ENCODE results near the gene NOVA2. TPM values are rescaled to one million over a fixed set of nuclear protein-coding genes. Genes with fewer than 3 reads are reported as not detected.

The NOVA2 gene
- total RNA-seq, 1 donor from 2014 or later = not detected

DNA sequence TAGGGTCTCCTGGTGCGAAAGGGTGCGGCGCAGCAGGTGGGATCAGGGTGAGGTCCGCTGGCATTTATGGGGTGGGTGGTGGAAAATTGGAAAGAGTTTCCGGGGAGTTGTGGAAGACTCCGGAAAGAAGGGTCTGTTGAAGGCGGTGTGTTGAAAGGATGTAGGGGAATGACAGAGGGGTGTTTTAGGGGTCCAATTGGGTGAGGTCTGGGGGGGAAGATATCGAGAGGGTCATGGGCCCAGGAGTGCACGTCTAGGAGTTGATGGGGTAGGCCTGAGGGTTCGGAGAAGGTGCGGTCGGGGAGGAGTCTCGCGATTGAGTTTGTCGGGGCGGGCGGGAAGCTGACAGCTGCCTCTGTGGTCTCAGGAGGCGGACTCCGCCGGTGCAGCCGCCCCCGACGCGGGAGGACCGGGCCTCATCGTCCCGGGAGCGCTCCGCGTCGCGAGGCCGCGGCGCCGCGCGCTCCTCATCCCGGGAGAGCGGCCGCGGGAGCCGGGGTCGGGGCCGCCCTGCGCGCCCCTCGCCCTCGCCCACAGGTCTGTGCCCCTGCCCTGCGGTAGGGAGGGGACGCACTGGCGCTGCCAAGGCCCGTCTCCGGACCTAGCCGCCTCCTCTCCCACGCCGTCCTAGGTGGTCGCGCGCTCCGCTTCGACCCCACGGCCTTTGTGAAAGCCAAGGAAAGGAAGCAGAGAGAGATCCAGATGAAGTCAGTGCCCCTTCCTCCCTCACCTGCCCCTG is 42.2 kb upstream of the NOVA2 start:
- Mint-ChIP-seq H3K36me3 (ENCODE audit: low read depth) (peaks cover 14% of the 10 kb centered on the region), H3K4me3 (ENCODE audit: low read depth) (peak overlapping the region; percentile 85), H3K9me3 (no peaks in the 10 kb centered on the region), H3K4me1 (ENCODE audit: low read depth) (peaks cover 12% of the 10 kb centered on the region), H3K27me3 (ENCODE audit: low read depth) (peaks cover 14% of the 10 kb centered on the region), H3K27ac (peak overlapping the region; percentile 53)
- intact Hi-C loops (cut with micrococcal nuclease) = loop anchor here (5.0 kb wide), 1 partner anchor 199 kb away; the partner anchor contains the start of gene RSPH6A
- peak; percentile 33 for DNase-seq (ENCODE audit: low spot score)

DNA sequence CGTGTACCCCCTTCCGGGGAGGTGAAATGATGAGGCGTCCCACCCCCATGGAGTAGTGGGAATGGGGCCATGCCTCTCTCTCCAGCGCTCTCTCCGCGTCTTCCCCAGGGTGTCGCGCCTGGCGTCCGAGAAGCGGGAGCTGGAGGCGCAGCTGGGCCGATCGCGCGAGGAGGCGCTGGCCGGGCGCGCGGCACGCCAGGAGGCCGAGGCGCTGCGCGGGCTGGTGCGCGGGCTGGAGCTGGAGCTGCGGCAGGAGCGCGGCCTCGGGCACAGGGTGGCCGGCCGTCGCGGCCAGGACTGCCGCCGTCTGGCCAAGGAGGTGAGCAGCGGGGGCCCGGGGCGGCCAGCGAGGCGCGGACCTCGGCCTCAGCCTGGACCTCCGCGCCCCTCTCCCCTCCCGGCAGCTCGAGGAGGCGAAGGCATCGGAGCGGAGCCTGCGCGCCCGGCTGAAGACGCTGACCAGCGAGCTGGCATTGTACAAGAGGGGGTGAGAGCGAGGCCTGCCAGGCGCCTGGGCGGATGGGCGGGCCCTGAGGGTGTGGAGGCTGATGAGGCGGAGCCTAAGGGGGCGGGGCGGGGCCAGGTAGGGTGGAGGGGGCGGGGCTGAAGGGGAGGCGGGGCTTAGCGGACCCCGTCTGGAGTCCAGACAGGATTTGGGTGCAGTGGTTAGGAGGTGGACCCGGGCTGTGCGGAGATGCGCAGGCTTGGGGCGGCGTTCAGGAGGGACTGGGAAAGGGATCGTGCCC is 41.4 kb upstream of the NOVA2 start:
- intact Hi-C loops (cut with micrococcal nuclease) = loop anchor here (5.0 kb wide), 1 partner anchor 198 kb away; the partner anchor contains the start of gene RSPH6A
- Mint-ChIP-seq H3K4me1 (ENCODE audit: low read depth) (peaks cover 12% of the 10 kb centered on the region), H3K27me3 (ENCODE audit: low read depth) (peaks cover 14% of the 10 kb centered on the region), H3K27ac (no peak overlapping the region), H3K9me3 (no peaks in the 10 kb centered on the region), H3K36me3 (ENCODE audit: low read depth) (peaks cover 16% of the 10 kb centered on the region), H3K4me3 (ENCODE audit: low read depth) (peak overlapping the region; percentile 73)
- DNase-seq (ENCODE audit: low spot score) = peak; percentile 53

DNA sequence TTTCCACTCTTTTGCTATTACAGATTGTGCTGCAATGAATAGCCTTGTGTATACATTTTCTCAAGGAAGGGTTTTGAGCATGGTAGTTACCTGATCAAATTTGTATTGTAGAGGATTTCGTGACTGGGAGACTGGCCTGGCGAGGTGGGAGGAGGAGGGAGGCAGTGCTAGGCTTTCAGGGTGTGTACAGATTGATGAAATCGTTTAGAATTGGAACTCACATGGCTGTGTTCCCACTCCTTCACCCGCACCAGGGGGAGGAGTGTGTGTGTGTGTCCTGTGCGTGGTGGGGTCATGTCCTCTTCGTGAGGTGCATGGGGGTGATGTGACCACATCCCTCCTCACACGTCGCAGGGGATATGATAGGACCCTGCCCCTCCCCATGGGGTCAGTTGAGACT is 40.9 kb upstream of the NOVA2 start:
- Mint-ChIP-seq H3K27ac (no peak overlapping the region), H3K9me3 (no peaks in the 10 kb centered on the region), H3K4me3 (ENCODE audit: low read depth) (peak overlapping the region; percentile 55), H3K36me3 (ENCODE audit: low read depth) (peaks cover 22% of the 10 kb centered on the region), H3K27me3 (ENCODE audit: low read depth) (peaks cover 14% of the 10 kb centered on the region), H3K4me1 (ENCODE audit: low read depth) (peaks cover 15% of the 10 kb centered on the region)
- DNase-seq (ENCODE audit: low spot score) = no peak
- intact Hi-C loops (cut with micrococcal nuclease) = no loop called here

DNA sequence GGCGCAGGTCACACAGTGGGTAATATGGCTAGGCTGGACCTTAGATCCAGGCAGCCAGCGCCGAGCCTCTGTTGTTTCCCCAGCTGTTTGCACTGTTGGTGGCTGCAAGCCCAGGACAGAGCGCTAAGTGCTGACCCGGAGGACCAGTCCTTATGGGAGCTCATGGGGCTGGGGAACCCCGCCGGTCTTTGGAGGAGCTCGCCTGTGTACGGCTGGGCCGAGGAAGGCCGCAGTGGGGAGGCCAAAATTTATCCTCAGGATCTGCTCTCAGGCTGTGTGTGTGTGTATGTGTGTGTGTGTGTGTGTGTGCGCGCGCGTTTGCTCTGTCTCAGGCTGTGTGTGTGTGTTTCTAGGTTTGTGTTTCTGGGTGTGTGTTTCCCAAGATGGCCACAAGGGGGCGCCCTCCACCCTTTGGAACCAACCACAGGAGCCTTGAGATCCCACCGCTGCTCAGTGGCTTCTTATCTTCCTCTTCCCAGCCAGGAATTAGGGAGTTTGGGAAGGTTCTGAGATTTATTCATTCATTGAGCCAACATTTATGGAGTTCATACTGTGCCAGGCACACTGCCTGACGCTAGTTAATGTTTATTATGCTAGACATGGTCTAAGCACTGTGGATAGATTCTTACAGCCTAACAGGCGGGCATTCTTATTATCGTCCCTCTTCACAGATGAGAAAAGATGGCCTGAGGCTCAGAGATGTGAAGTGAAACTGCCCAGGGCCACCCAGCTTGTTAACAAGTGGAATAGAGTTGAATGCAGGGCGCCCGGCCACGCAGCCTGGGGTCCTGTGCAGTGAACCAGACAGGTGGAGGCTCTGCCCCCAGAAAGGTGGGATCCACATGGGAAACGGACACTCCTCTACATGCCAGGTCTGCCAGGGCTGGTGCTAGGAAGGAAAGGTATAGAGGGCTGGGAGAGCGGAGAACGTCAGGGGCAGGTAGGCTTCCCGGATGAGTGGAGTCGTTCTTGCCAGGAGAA is 36.2 kb upstream of the NOVA2 start:
- intact Hi-C loops (cut with micrococcal nuclease) = no loop called here
- Mint-ChIP-seq H3K27me3 (ENCODE audit: low read depth) (peaks cover 5% of the 10 kb centered on the region), H3K36me3 (ENCODE audit: low read depth) (peaks cover 25% of the 10 kb centered on the region), H3K4me3 (ENCODE audit: low read depth) (no peak overlapping the region), H3K27ac (no peak overlapping the region), H3K9me3 (no peaks in the 10 kb centered on the region), H3K4me1 (ENCODE audit: low read depth) (peaks cover 3% of the 10 kb centered on the region)
- DNase-seq (ENCODE audit: low spot score) = peak; percentile 55

DNA sequence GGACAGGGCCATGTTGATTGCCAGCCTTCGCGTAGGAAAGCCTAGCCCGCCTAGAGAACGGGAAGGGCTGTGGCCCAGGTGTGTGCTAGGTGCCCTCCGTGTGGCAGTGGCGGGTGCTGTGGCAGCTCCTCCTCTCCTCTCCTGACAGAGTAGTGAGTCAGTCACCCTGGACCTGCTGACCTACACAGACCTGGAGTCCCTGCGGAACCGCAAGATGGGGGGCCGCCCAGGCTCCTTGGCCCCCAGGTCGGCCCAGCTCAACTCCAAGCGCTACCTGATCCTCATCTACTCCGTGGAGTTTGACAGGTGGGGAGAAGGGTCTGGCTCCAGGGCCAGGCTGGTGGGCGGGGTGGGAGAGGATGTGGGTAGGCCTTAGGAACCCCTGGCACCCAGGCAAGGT is 32.7 kb upstream of the NOVA2 start:
- H3K36me3 Mint-ChIP-seq (ENCODE audit: low read depth) = peaks cover 21% of the 10 kb centered on the region
- no peak for DNase-seq (ENCODE audit: low spot score)
- no peak overlapping the region for H3K27ac Mint-ChIP-seq
- intact Hi-C loops (cut with micrococcal nuclease) = no loop called here
- no peak overlapping the region for H3K4me3 Mint-ChIP-seq (ENCODE audit: low read depth)
- no peaks in the 10 kb centered on the region for H3K27me3 Mint-ChIP-seq (ENCODE audit: low read depth)
- H3K9me3 Mint-ChIP-seq = no peaks in the 10 kb centered on the region
- peaks cover 3% of the 10 kb centered on the region for H3K4me1 Mint-ChIP-seq (ENCODE audit: low read depth)

GRCh38 chr19:46002678-46003275 is 29.1 kb upstream of the NOVA2 start:
- Mint-ChIP-seq H3K27me3 (ENCODE audit: low read depth) (no peaks in the 10 kb centered on the region), H3K4me1 (ENCODE audit: low read depth) (peaks cover 20% of the 10 kb centered on the region), H3K27ac (no peak overlapping the region), H3K9me3 (no peaks in the 10 kb centered on the region), H3K36me3 (ENCODE audit: low read depth) (peaks cover 13% of the 10 kb centered on the region), H3K4me3 (ENCODE audit: low read depth) (no peak overlapping the region)
- intact Hi-C loops (cut with micrococcal nuclease) = no loop called here
- no peak for DNase-seq (ENCODE audit: low spot score)

GRCh38 chr19:46000491-46001246 is 27.0 kb upstream of the NOVA2 start:
- peak; percentile 53 for DNase-seq (ENCODE audit: low spot score)
- peak overlapping the region; percentile 66 for H3K4me3 Mint-ChIP-seq (ENCODE audit: low read depth)
- intact Hi-C loops (cut with micrococcal nuclease) = no loop called here
- peaks cover 20% of the 10 kb centered on the region for H3K4me1 Mint-ChIP-seq (ENCODE audit: low read depth)
- H3K9me3 Mint-ChIP-seq = no peaks in the 10 kb centered on the region
- no peaks in the 10 kb centered on the region for H3K27me3 Mint-ChIP-seq (ENCODE audit: low read depth)
- no peak overlapping the region for H3K27ac Mint-ChIP-seq
- peaks cover 11% of the 10 kb centered on the region for H3K36me3 Mint-ChIP-seq (ENCODE audit: low read depth)

GRCh38 chr19:45999653-46000121 is 26.0 kb upstream of the NOVA2 start:
- H3K9me3 Mint-ChIP-seq = no peaks in the 10 kb centered on the region
- intact Hi-C loops (cut with micrococcal nuclease) = loop anchor here (5.0 kb wide), 1 partner anchor 97 kb away; the partner anchor contains the start of gene MYPOP
- peaks cover 7% of the 10 kb centered on the region for H3K36me3 Mint-ChIP-seq (ENCODE audit: low read depth)
- H3K27ac Mint-ChIP-seq = no peak overlapping the region
- no peaks in the 10 kb centered on the region for H3K27me3 Mint-ChIP-seq (ENCODE audit: low read depth)
- peaks cover 20% of the 10 kb centered on the region for H3K4me1 Mint-ChIP-seq (ENCODE audit: low read depth)
- no peak for DNase-seq (ENCODE audit: low spot score)
- peak overlapping the region; percentile 48 for H3K4me3 Mint-ChIP-seq (ENCODE audit: low read depth)

- Mint-ChIP-seq H3K9me3 (no peaks in the 10 kb centered on the region), H3K4me1 (ENCODE audit: low read depth) (peaks cover 20% of the 10 kb centered on the region), H3K27ac (no peak overlapping the region), H3K27me3 (ENCODE audit: low read depth) (no peaks in the 10 kb centered on the region), H3K4me3 (ENCODE audit: low read depth) (no peak overlapping the region), H3K36me3 (ENCODE audit: low read depth) (peaks cover 7% of the 10 kb centered on the region)
- intact Hi-C loops (cut with micrococcal nuclease) = loop anchor here (5.0 kb wide), 1 partner anchor 97 kb away; the partner anchor contains the start of gene MYPOP
- no peak for DNase-seq (ENCODE audit: low spot score)
Observed at GRCh38 chr19:45998834-45999233, 25.2 kb upstream of the NOVA2 start.

DNA sequence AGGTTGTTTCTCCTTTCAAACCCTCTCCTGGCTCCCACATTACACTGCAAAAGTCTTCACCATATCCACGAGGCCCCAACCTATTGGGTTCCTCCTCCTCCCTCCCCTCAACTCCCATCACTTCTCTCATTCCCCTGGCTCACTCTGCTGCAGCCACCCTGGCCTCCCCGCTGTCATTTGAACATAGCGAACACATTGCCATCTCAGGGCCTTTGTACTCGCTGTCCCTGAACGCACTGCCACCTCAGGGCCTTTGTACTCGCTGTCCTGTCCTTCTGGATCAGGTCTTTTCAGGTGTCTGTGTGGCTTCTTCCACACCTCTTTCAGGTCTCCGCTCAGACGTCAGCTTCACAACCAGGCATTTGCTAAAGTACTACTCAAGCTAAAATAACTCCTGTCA is 23.3 kb upstream of the NOVA2 start:
- Mint-ChIP-seq H3K4me1 (ENCODE audit: low read depth) (peaks cover 20% of the 10 kb centered on the region), H3K27me3 (ENCODE audit: low read depth) (no peaks in the 10 kb centered on the region), H3K36me3 (ENCODE audit: low read depth) (peaks cover 7% of the 10 kb centered on the region), H3K27ac (no peak overlapping the region), H3K4me3 (ENCODE audit: low read depth) (no peak overlapping the region), H3K9me3 (no peaks in the 10 kb centered on the region)
- intact Hi-C loops (cut with micrococcal nuclease) = loop anchor here (5.0 kb wide), 1 partner anchor 95 kb away; the partner anchor contains the start of gene MYPOP
- no peak for DNase-seq (ENCODE audit: low spot score)

DNA sequence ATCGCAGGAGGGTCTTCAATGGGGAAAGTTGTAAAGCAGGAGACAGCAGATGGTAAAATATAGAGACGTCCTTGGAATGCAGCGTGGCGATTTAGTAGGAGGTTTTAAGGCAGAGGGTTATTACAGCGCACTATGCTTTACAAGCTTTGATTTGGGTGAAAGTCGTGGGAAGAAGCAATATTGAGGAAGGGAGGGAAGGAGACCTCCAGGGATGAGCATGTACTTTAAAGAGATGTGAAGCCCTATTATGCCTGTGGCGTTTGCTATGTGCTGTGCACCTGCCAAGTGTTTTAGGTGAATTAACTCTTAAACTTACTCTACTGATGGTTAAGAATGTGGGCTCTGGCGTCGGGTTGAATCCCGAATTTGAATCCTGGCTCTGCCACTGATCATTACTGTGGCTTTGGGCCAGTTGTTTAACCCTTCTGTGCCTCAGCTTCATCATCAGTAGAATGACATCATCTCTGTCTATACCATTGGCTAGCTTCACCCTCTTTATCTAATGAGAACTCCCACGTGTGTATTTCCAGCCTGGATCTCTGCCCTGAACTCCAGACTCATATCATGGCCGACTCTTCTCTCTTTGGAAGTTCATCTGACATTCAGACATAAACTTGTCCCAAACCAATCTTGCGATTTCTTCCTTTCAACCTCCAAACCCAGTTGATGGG is 22.2 kb upstream of the NOVA2 start:
- Mint-ChIP-seq H3K4me3 (ENCODE audit: low read depth) (no peak overlapping the region), H3K4me1 (ENCODE audit: low read depth) (peaks cover 19% of the 10 kb centered on the region), H3K27ac (peak overlapping the region; percentile 29), H3K36me3 (ENCODE audit: low read depth) (peaks cover 7% of the 10 kb centered on the region), H3K9me3 (no peaks in the 10 kb centered on the region), H3K27me3 (ENCODE audit: low read depth) (no peaks in the 10 kb centered on the region)
- DNase-seq (ENCODE audit: low spot score) = no peak
- intact Hi-C loops (cut with micrococcal nuclease) = loop anchor here (1.0 to 5.0 kb wide), 3 partner anchors 94 to 132 kb away; partner anchors contain the start of genes FOXA3, IRF2BP1 and MYPOP
